NB4 (cell line): Measurements from ENCODE around the gene ARHGAP15.

ENCODE experiments used
- DNase-seq: peaks from one replicate; pipeline ENCODE4 v3.0.0; 2010; ENCODE audit warnings: low read depth
- H3K4me3 ChIP-seq: one replicate; pipeline ENCODE4 v1.5.1; 2011; ENCODE audit warnings: mild to moderate bottlenecking, low read depth, low read length, moderate library complexity
- CTCF ChIP-seq: IDR thresholded peaks from one replicate; pipeline ENCODE4 v1.5.1; 2012; ENCODE audit warnings: low read depth, low read length
- MYC ChIP-seq: IDR thresholded peaks from 2 replicates; pipeline ENCODE4 v1.6.1; 2011; ENCODE audit warnings: low read depth, low read length
- POLR2A ChIP-seq: IDR thresholded peaks from 2 replicates; pipeline ENCODE4 v1.6.1; 2011; ENCODE audit warnings: mild to moderate bottlenecking; ENCODE audit not compliant: insufficient read length; ENCODE audit errors: extremely low read depth
- TF ChIP-seq, protein P1 (sequence below): IDR thresholded peaks from 2 replicates; pipeline ENCODE4 v1.6.1; 2011; ENCODE audit warnings: low read depth, low read length

ARHGAP15 gene

DNA sequence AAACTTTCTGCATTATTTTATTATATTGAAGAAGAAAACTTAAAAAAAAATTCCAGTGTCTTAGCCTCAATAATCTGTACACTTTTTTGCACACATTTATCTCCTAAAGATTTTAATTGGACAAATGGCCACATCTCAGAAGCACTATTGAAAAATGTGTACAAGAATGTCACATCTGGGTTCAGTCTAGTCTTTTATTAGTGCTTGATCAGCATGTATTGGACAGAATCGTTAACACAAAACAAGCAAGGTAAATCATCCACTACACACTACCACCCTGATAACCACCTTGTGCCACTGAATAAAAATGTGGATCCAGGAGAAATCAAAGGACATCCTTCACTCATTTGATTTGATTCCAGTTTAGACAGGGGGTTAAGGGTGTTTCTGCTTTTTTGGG lies 554.8 kb downstream of the ARHGAP15 start:
- no peak for DNase-seq
- TF ChIP-seq MYC, result no peak
- TF ChIP-seq CTCF, result no peak
- no peak for TF ChIP-seq POLR2A
- TF ChIP-seq, protein P1, sequence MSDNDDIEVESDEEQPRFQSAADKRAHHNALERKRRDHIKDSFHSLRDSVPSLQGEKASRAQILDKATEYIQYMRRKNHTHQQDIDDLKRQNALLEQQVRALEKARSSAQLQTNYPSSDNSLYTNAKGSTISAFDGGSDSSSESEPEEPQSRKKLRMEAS, result no peak
- no peak overlapping the region for H3K4me3 ChIP-seq

DNA sequence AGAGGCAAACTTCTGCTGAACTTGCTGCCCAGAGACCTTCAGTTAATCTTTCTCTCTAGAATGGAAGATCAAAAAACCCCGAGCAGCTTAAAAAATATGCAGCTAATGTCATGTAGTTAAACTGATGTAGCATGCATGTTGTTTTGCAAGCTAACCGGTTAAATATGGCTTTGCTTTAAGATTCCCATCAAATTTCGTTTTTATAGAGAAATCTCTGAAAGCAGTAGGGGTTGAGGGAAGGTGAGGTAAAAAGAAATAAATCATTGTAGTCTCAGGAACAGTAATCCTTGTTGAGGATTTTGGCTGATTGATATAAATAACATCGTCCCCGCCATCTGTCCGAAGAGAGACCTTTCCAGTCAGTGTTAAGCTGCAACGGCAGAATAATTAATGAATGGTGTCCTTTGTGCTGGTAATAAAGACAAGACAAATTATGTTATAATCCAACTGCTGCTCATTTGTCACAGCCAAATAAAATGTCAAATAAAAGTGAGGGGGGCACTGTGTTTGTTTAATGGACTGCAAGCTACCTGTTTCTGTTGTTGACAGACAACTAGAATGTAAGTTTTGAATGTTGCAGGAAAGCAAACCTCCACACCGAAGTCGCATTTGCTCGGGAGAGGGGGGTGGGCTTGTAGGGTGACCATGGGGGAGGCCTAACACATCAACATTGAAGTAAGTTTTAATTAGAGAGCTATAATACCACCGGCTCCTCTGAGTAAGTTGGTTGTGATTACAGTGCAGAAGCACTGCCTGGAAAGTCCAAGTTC lies 555.5 kb downstream of the ARHGAP15 start:
- TF ChIP-seq MYC, result no peak
- no peak overlapping the region for H3K4me3 ChIP-seq
- DNase-seq, result no peak

- no peak overlapping the region for H3K4me3 ChIP-seq
- no peak for DNase-seq
- TF ChIP-seq CTCF (no peak), MYC (no peak), POLR2A (no peak)
- TF ChIP-seq, protein P1, result no peak
Observed at GRCh38 chr2:143685421-143686078, 556.3 kb downstream of the ARHGAP15 start.

- H3K4me3 ChIP-seq, result no peak overlapping the region
- peak; percentile 41 for TF ChIP-seq CTCF
- no peak for TF ChIP-seq POLR2A
- DNase-seq, result peak; percentile 59
Observed at GRCh38 chr2:143686585-143687164, 557.5 kb downstream of the ARHGAP15 start.

DNA sequence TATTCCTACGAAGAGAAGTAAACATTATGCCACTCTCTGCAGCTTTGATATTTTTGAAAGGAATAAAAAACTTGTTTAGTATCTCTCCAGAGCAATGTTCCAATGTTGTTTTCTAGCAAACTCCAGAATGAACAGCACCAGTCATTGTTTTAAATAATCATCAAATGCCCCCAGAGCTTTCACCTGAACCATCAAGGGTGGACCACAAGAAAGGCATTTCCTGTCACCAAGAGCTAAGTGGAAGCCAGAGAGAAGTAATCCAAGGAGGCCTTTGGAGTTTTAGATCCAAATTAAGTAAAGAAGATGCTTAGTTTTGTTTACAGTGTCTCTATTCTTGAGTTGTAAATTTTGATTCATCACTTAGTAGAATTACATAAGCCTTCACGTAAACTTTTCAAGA lies 559.0 kb downstream of the ARHGAP15 start:
- no peak overlapping the region for H3K4me3 ChIP-seq
- TF ChIP-seq MYC (no peak), CTCF (no peak), POLR2A (no peak)
- TF ChIP-seq, protein P1, result no peak
- DNase-seq, result no peak

GRCh38 chr2:143688815-143689214 lies 559.6 kb downstream of the ARHGAP15 start:
- H3K4me3 ChIP-seq, result no peak overlapping the region
- DNase-seq, result no peak
- TF ChIP-seq CTCF (no peak), MYC (no peak), POLR2A (no peak)
- TF ChIP-seq, protein P1, result no peak
